SJCRH30 (cell line): ENCODE measurements around the gene OPRL1. TPM values are rescaled to one million over a fixed set of nuclear protein-coding genes. Genes with fewer than 3 reads are reported as not detected.

Experiments
- DNase-seq, 2 experiments: peaks; one replicate each; pipeline ENCODE4 v3.0.0-alpha.2; 2015 to 2020
- H3K27ac ChIP-seq: fragments of 250-450 bp; sonication (Bioruptor Pico); 2 replicates; pipeline ENCODE4 v1.5.1; 2020; ENCODE audit warnings: mild to moderate bottlenecking, moderate library complexity
- H3K27me3 ChIP-seq: fragments of 250-450 bp; sonication (Bioruptor Pico); 2 replicates; pipeline ENCODE4 v1.5.1; 2020; ENCODE audit warnings: mild to moderate bottlenecking, moderate library complexity
- H3K36me3 ChIP-seq: fragments of 250-450 bp; sonication (Bioruptor Pico); 2 replicates; pipeline ENCODE4 v1.5.1; 2020; ENCODE audit warnings: mild to moderate bottlenecking, moderate library complexity
- H3K4me1 ChIP-seq: fragments of 250-450 bp; sonication (Bioruptor Pico); 2 replicates; pipeline ENCODE4 v1.5.1; 2020; ENCODE audit warnings: mild to moderate bottlenecking, moderate library complexity
- H3K4me3 ChIP-seq: fragments of 250-450 bp; sonication (Bioruptor Pico); 2 replicates; pipeline ENCODE4 v1.5.1; 2020; ENCODE audit warnings: mild to moderate bottlenecking, moderate library complexity
- H3K9me3 ChIP-seq: fragments of 250-450 bp; sonication (Bioruptor Pico); replicated peaks from 2 replicates; pipeline ENCODE4 v1.5.1; 2020; ENCODE audit warnings: mild to moderate bottlenecking, moderate library complexity
- total RNA-seq: library from RNA; depleted of rRNA; stranded (reverse); fragments of >200 nt; shearing (Covaris generic); gene quantifications from 2 replicates; pipeline ENCODE4 v1.2.3, GENCODE V29; 2014

Gene OPRL1
- total RNA-seq, 1 experiment from 2014 or later, result 0.43 TPM

DNA sequence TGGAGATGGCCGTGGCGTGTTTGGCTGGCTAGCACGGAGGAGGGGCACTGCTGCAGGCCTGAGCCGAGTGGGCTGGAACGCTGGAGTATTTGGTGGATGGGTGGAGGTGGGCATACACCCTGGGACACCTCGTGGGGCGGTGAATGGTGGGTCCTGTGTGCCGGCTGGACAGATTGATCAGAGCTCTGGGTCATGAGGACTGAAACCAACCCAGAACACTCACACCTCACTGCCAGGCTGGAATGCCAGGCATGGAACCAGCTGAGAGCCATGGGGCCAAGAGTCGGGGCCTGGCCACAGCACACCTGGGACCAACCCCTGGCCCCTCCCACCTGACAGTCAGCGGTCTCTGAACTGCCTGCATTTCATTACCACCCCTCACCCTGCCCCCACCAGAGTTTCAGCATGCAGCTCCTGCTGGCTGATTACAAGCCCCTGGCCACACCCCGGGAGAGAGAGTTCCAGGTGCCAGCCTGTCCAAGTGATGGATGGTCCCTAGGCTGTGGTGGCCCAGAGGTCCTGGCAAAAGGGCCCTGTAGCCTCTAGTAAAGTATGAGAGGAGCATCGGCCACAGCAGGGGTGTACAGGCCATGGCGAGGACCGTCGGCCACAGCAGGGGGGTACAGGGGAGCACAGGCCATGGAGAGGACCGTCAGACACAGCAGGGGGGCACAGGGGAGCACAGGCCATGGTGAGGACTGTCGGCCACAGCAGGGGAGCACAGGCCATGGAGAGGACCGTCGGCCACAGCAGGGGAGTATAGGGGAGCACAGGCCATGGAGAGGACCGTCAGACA is 24.2 kb downstream of the OPRL1 start:
- Histone ChIP-seq H3K36me3 (no peaks in the 10 kb centered on the region), H3K4me1 (no peaks in the 10 kb centered on the region), H3K9me3 (no peaks in the 10 kb centered on the region), H3K27me3 (peaks cover 49% of the 10 kb centered on the region), H3K27ac (no peak overlapping the region), H3K4me3 (no peak overlapping the region)
- peak in 1 of 2 experiments; percentile 2 for DNase-seq

DNA sequence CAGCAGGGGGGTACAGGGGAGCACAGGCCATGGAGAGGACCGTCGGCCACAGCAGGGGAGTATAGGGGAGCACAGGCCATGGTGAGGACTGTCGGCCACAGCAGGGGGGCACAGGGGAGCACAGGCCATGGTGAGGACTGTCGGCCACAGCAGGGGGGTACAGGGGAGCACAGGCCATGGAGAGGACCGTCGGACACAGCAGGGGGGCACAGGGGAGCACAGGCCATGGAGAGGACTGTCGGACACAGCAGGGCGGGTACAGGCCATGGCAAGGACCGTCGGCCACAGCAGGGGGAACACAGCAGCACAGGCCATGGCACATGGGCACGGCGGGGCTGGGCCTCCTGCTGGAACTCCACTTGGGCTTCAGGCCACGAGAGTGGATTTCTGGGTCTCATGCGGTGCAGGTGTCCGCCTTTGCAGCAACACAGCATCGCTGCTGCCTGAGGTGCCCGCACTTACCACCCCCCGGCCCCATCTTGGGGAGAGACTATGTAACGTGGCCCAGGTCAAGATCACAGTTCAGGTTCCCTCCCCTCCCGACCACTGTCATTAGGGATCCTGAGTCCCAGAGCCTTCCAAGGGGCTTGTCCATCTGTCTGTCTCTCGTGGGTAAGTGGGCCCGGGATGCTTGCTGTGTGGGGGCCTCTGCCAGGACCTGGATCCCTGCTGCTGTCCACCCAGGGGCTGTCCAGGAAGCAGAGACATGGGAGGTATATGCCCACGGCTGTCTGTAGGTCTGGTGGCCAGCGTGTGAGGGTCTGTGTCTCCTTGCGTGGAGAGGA is 25.0 kb downstream of the OPRL1 start:
- Histone ChIP-seq H3K27ac (no peak overlapping the region), H3K9me3 (no peaks in the 10 kb centered on the region), H3K27me3 (peaks cover 56% of the 10 kb centered on the region), H3K4me1 (no peaks in the 10 kb centered on the region), H3K36me3 (no peaks in the 10 kb centered on the region), H3K4me3 (no peak overlapping the region)
- peak in 1 of 2 experiments; percentile 3 for DNase-seq

DNA sequence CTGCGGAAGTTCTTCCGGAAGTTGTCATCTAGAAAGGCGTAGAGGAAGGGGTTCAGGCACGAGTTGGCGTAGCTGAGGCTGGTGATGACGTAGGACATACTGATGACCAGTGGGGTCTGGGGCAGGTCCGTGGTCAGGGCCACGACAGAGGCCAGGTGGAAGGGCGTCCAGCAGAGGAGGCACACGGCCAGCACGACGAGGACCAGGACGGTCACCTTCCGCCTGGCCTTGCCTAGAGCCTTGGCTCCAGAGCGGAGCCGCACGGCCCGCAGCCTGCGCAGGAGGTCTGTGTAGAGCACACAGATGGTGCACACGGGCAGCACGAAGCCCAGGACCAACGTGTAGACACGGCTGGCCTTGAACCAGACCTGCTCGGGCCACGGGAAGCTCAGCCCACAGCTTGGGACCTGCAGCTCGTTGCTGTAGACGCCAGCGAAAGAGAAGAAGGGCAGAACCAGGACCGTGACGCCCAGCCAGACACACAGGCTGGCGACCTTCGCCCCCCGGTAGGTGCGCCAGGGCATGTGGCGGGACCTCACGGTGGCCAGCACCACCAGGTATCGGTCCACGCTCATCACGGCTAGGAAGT is 26.1 kb downstream of the OPRL1 start:
- H3K27me3 ChIP-seq, result peaks cover 60% of the 10 kb centered on the region
- H3K36me3 ChIP-seq, result no peaks in the 10 kb centered on the region
- peak in 1 of 2 experiments; percentile 2 for DNase-seq
- no peak overlapping the region for H3K27ac ChIP-seq
- no peaks in the 10 kb centered on the region for H3K4me1 ChIP-seq
- H3K4me3 ChIP-seq, result no peak overlapping the region
- no peaks in the 10 kb centered on the region for H3K9me3 ChIP-seq

DNA sequence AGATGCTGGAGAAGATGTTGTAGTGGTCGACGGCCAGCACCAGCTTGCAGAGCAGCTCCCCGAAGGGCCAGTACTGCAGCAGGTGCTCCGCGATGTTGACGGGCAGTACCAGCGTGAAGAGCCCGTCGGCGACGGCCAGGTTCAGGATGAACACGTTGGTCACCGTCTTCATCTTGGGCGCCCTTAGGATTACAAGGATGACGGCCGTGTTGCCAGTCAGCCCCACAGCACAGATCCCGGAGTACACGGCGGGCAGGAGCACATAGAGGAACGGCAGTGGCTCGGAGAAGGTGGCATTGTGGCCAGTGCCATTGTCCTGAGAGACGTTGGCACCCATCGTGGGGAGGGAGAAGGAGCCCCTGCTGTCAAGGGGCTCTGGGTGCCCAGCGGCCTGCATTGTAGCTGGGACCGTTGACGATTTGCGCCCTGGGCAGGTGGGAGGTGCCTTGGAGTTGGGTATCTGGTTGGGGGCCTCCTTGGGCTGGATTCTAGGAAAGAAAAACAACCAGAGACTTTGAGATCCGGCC is 26.6 kb downstream of the OPRL1 start:
- no peaks in the 10 kb centered on the region for H3K36me3 ChIP-seq
- H3K27me3 ChIP-seq, result peaks cover 63% of the 10 kb centered on the region
- no peak overlapping the region for H3K27ac ChIP-seq
- H3K9me3 ChIP-seq, result no peaks in the 10 kb centered on the region
- no peaks in the 10 kb centered on the region for H3K4me1 ChIP-seq
- H3K4me3 ChIP-seq, result no peak overlapping the region
- peak in 1 of 2 experiments; percentile 2 for DNase-seq

DNA sequence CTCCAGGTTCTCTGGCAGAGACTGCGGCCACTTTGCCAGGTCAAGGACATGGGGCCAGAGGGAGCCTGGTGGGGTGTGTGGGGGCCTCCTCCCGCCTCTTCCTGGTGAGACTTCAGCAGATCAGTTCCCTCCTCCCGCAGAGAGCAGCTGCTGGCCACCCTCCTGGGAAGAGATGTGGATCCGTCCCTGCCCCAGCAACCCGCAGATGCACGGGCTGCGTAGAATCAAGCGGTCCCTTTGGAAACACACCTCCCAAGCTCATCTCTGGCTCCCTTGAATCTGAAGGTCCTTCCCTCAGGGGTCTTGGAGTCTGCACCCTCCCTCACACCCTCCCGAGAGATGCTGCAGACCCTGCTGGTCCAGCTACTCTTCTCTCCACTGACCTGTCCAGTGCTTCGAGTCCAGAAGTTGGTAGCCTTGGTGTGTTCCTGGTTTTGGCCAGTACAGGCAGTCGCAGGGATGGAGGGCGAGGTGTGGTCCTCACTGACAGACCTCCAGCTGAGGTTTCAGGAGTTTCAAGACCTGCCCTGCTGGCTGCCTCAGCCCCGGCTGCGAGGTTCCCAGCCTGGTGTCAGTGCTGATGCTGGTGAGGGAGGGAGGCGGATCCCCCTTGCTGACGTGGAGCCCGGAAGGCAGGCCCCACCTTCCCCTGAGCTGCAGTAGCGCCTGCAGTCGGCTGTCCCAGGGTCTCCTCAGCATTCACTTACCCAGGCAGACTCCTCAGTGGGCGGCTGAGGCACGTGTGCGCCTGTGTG is 27.3 kb downstream of the OPRL1 start, which contains the start of gene NPBWR2:
TSS of gene NPBWR2 (minus strand) at position 585 of the 755 bp plus-strand sequence. CDS start 734 bp downstream, outside the sequence.
- Histone ChIP-seq H3K27me3 (peaks cover 64% of the 10 kb centered on the region), H3K9me3 (no peaks in the 10 kb centered on the region), H3K27ac (no peak within 1 kb of the TSS), H3K36me3 (no peaks in the 10 kb centered on the region), H3K4me3 (no peak within 1 kb of the TSS), H3K4me1 (no peaks in the 10 kb centered on the region)
- peak in 1 of 2 experiments; percentile 8 for DNase-seq

DNA sequence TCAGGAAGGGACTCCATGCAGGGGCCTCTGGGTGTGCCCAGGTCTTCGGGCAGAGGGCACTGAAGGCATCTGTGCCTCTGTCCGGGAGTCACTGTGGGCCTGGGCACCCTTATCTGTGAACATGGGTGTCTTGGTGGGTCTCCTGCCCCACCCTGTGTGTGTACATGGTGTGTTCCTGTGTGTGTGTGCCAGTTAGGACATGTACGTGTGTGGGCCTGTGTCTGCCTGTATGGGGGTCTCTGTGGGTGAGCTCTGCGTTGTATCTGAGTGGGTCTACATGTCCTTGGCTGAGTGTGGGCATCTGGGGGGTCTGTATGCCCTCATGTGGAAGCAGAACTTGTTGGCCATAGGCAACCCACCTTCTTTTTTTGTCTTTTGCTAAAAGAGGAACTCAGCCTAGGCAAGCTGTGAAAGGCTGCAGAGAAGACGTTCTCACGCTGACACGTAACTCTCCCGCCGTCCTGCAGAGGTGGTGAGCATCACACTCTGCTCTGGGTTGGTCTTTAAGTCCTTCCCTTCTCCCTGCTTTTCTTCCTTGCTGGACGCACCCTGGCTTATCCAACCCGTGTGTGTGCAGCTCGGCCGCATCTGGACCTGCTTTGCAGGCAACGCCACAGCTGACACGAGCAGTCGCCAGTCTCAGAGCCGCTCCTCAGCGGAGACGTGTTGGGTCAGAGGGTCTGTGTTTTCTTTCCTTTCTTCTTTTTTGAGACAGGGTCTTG is 28.0 kb downstream of the OPRL1 start:
- no peak for DNase-seq
- H3K27me3 ChIP-seq, result peaks cover 68% of the 10 kb centered on the region
- H3K4me3 ChIP-seq, result no peak overlapping the region
- H3K27ac ChIP-seq, result no peak overlapping the region
- no peaks in the 10 kb centered on the region for H3K36me3 ChIP-seq
- H3K9me3 ChIP-seq, result no peaks in the 10 kb centered on the region
- no peaks in the 10 kb centered on the region for H3K4me1 ChIP-seq

DNA sequence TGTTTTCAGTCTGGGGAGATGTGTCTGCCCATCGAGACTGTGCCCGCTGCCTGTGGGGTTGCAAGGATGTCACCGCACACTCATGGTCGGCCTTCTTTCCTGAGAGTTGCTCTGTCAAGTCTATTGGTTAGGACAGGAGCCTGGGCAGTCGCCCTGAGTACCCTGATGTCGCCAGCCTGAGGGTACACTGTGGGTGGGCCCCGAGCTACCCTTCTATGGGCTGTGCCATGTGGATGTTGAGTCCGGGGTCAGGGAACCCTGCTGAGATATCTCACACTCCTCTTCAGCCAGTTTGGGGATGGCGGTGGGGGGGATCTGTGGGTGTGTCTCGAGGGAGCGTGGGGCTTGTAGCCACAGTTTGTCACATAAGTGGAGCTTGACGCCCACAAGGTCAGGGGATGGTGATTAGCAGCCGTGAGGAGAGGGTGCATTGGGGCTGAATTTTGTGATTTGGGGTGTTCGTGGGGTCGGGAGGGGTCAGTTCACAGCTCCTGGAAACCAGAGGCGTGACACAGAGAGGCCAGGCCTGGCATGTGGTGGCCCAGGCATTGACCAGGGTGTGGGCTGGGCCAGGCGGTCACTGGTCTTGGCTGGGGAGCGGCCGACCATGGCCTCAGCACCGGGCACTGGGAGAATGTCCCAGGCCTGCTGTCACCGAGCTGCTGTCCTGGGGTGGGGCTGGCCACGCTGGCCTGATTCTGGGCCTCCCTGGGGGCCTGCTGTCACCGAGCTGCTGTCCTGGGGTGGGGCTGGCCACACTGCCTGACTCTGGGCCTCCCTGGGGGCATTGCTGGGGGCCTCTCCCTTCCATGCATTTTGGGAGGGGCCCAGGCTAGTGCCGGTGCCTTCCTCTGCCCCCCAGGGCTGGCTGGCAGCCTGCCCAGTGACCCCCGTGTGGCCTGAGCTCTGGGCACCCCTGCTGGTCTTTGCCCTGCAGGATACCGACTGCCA is 29.1 kb downstream of the OPRL1 start:
- no peaks in the 10 kb centered on the region for H3K9me3 ChIP-seq
- H3K4me1 ChIP-seq, result no peaks in the 10 kb centered on the region
- no peaks in the 10 kb centered on the region for H3K36me3 ChIP-seq
- H3K27ac ChIP-seq, result no peak overlapping the region
- H3K4me3 ChIP-seq, result no peak overlapping the region
- peaks cover 67% of the 10 kb centered on the region for H3K27me3 ChIP-seq
- DNase-seq, result no peak

DNA sequence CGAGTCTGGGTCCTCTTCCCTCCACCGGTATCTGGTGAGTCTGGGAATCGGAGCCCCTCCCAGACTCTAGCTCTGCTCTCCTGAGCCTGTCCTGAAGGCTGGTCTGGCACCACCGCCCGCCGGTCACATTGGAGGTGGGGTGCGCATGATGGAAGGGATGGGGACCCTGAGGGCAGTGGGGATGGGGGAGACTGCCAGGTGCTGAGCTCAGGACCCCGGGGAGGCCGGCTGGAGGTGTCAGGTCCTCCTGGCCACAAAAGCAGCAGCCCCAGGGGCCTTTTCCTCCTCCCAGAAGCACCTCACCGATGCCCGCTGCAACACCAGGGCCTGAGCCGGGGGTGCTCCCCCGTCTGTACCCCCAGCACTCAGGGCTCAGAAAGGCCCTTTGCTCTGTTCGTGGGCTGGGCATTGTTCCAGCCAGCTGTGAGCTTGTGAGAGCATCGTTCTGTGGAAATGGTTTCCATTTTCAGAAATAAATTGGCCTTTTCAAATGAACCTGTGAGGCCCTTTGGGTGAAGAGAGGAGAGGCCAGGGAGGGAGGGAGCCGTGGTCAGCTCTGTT is 30.0 kb downstream of the OPRL1 start:
- H3K4me3 ChIP-seq, result no peak overlapping the region
- no peaks in the 10 kb centered on the region for H3K9me3 ChIP-seq
- H3K27me3 ChIP-seq, result peaks cover 70% of the 10 kb centered on the region
- H3K4me1 ChIP-seq, result no peaks in the 10 kb centered on the region
- H3K36me3 ChIP-seq, result no peaks in the 10 kb centered on the region
- no peak overlapping the region for H3K27ac ChIP-seq
- DNase-seq, result no peak

DNA sequence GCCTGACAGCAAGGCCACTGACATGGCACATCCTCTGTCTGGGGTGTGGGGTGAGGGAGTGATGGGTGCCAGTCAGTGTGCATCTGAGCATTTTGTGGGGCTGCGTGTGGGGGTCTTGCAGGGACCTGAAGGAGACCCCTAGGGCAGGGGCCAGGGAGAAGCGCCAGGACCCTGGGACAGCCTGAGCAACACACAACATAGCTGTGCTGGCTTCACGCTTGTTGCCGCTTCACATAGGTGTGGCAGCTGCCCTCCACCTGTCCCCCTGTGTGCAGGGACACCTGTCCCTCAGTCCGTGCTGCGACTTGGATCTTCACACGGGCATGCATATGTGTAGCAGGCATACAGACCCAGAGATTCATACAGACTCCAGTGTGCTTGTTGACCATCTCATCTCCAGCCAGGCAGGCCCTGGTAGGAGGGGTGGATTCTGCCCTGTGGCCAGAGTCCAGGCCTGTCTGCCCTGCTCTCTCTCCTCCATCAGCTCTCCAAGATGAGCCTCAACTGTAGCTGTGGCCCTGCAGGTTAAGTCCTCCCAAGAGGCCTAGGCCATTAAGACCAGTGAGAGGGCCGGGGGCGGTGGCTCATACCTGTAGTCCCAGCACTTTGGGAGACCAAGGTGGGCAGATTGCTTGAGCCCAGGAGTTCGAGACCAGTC is 30.7 kb downstream of the OPRL1 start:
- no peak for DNase-seq
- Histone ChIP-seq H3K27ac (no peak overlapping the region), H3K4me3 (no peak overlapping the region), H3K27me3 (peaks cover 73% of the 10 kb centered on the region), H3K36me3 (no peaks in the 10 kb centered on the region), H3K9me3 (no peaks in the 10 kb centered on the region), H3K4me1 (no peaks in the 10 kb centered on the region)

DNA sequence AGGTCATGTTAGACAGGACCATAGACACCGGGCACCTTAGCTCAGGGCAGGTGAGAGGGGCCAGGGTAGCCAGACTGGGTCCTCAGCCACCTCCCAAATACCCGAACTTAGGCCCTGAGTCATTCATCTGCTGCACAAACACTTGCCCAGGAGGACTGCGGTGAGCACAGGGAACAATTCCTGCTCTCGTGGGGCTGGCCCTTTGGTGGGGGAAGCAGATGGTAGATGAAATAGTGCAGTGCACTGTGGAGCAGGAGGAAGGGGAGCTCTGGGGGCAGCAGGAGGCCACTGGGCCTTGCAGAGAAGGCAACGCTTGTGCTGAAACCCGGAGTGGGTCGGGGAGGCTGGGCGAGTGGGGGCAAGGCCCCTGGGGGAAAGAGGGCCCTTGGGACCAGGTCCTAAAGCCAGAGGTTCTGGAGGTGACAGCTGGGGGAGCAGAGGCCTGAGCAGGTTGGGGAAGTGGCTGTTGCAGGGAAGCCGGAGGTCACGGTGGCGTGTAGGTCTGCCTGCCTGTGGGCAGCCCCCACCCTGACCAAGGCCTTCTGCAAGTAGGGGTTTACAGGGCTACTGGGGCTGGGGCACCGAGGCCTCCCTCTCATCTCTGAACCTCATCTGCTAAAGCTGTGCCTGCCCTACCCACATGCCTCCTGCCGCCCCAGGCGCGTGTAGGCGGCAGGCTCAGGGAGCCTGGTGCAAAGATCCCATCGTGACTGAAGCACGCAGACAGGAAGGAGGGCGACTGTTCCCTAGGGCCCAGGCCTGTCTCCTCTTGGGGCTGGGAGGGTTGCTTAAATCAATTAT is 32.2 kb downstream of the OPRL1 start:
- H3K27me3 ChIP-seq, result peaks cover 71% of the 10 kb centered on the region
- no peaks in the 10 kb centered on the region for H3K9me3 ChIP-seq
- H3K4me1 ChIP-seq, result no peaks in the 10 kb centered on the region
- H3K36me3 ChIP-seq, result no peaks in the 10 kb centered on the region
- no peak overlapping the region for H3K27ac ChIP-seq
- no peak for DNase-seq
- no peak overlapping the region for H3K4me3 ChIP-seq

DNA sequence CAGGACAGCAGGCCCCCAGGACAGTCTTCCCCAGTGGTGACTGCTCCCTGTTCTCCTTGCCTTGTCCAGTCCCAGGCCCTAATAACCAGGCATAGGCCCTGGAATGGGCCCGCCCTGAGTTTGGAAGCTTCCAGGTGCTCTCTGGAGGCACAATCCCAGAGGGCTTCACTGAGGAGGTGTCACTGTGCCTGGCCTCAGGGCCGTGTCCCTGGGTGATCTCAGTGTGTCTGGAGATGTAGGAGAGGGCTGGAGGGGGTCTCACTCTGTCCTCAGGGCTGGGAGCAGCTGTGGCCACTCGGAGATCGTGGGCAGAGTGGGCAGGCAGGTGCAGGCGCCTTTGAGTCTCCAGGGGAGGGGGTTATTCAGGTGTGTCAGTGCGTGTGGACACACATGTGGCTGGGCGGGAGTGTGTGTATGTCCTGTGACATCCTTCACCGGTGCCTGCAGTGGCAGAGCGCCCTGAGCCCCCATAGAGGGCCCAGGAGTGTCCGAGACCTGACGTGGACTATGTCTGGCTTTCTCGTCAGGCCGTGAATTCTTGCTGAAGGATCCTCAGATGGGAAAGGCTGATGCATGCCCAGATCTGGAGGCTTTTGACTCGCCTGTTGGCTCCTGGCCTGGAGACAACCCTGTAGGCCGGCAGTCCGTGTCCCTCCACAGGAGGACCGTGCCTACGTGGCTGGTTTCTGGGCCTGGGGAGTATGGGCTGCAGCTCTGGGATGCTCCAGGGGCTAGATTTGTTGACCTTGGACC is 33.0 kb downstream of the OPRL1 start:
- H3K27ac ChIP-seq, result no peak overlapping the region
- H3K4me3 ChIP-seq, result no peak overlapping the region
- H3K9me3 ChIP-seq, result no peaks in the 10 kb centered on the region
- H3K4me1 ChIP-seq, result no peaks in the 10 kb centered on the region
- no peak for DNase-seq
- no peaks in the 10 kb centered on the region for H3K36me3 ChIP-seq
- peaks cover 63% of the 10 kb centered on the region for H3K27me3 ChIP-seq
